SU-DHL-6 (cell line): Measurements from ENCODE around the gene PRPSAP1.

Experiments used
- H2AFZ ChIP-seq: fragments of 200-600 bp; sonication (generic); 2 replicates; pipeline ENCODE4 v1.6.1; 2014; ENCODE audit warnings: low read depth, mild to moderate bottlenecking, moderate library complexity, mixed read lengths, antibody characterized with exemption, low read length; ENCODE audit not compliant: severe bottlenecking
- H3F3A ChIP-seq: fragments of 200-600 bp; shearing (Covaris generic); 2 replicates; pipeline ENCODE4 v1.6.0; 2016; ENCODE audit warnings: antibody characterized with exemption, mild to moderate bottlenecking; ENCODE audit not compliant: insufficient read depth
- H3K27ac ChIP-seq: fragments of 200-600 bp; sonication (generic); 2 replicates; pipeline ENCODE4 v1.5.1; 2016; ENCODE audit warnings: low read depth, mild to moderate bottlenecking, low read length, moderate library complexity, mixed read lengths
- H3K27me3 ChIP-seq: fragments of 200-600 bp; sonication (generic), shearing (Covaris generic); 2 replicates; pipeline ENCODE4 v1.6.0; 2014; ENCODE audit warnings: mild to moderate bottlenecking, low read length
- H3K36me3 ChIP-seq: fragments of 200-600 bp; sonication (generic); 2 replicates; pipeline ENCODE4 v1.6.1; 2014; ENCODE audit warnings: mild to moderate bottlenecking, low read length, mixed read lengths
- H3K4me2 ChIP-seq: fragments of 300-600, 200-600 bp; shearing (Covaris generic), sonication (generic); 2 replicates; pipeline ENCODE4 v1.6.0; 2014; ENCODE audit warnings: low read length, low read depth, mild to moderate bottlenecking; ENCODE audit not compliant: poor library complexity, severe bottlenecking
- H3K4me3 ChIP-seq: fragments of 200-600 bp; sonication (generic); 2 replicates; pipeline ENCODE4 v1.5.1; 2014; ENCODE audit warnings: antibody characterized with exemption, low read length, mild to moderate bottlenecking, mixed read lengths; ENCODE audit not compliant: insufficient read depth, poor library complexity, severe bottlenecking
- H3K79me2 ChIP-seq: fragments of 200-600 bp; sonication (generic); 2 replicates; pipeline ENCODE4 v1.6.1; 2014; ENCODE audit warnings: mild to moderate bottlenecking, low read length, moderate library complexity; ENCODE audit not compliant: insufficient read depth
- H3K9ac ChIP-seq: fragments of 200-600 bp; sonication (generic); 2 replicates; pipeline ENCODE4 v1.7.0; 2014; ENCODE audit warnings: mild to moderate bottlenecking, low read length
- H3K9me2 ChIP-seq: fragments of 200-600 bp; sonication (generic); replicated peaks from 2 replicates; pipeline ENCODE4 v1.6.1; 2014; ENCODE audit warnings: low read length; ENCODE audit not compliant: insufficient read depth
- H3K9me3 ChIP-seq: fragments of 200-600 bp; sonication (generic); 2 replicates; pipeline ENCODE4 v1.6.1; 2014; ENCODE audit warnings: low read length, mixed read lengths; ENCODE audit not compliant: insufficient read depth
- H4K20me1 ChIP-seq: fragments of 200-600 bp; sonication (generic); 2 replicates; pipeline ENCODE4 v1.6.1; 2014; ENCODE audit warnings: low read depth, mild to moderate bottlenecking, antibody characterized with exemption, low read length, moderate library complexity, mixed read lengths
- EZH2phosphoT487 ChIP-seq: fragments of 200-600 bp; sonication (generic), shearing (Covaris generic); conservative IDR thresholded peaks from 2 replicates; pipeline ENCODE4 v1.6.1; 2018; ENCODE audit warnings: mild to moderate bottlenecking, antibody characterized with exemption, low read length, moderate library complexity, mixed read lengths
- TF ChIP-seq, protein P1 (sequence below): fragments of 200-600 bp; sonication (generic); IDR thresholded peaks from one replicate; pipeline ENCODE4 v1.5.1; 2017; ENCODE audit warnings: antibody characterized with exemption, mild to moderate bottlenecking, low read length, moderate library complexity; ENCODE audit not compliant: insufficient read depth, poor library complexity, severe bottlenecking

PRPSAP1 gene

GRCh38 chr17:76335716-76336381 lies 17.9 kb downstream of the PRPSAP1 start:
- Histone ChIP-seq H3K9me2 (no peaks in the 10 kb centered on the region), H3K36me3 (peaks cover 3% of the 10 kb centered on the region; the same call in 1 of the 2 replicates), H3K27ac (no peak overlapping the region), H3F3A (no peaks in the 10 kb centered on the region), H3K79me2 (0 out of 2 replicates have a peak, but pooled peaks cover 3% of the 10 kb centered on the region), H3K9me3 (no peaks in the 10 kb centered on the region), H3K4me2 (no peak overlapping the region), H3K4me3 (no peak overlapping the region), H3K27me3 (no peaks in the 10 kb centered on the region), H2AFZ (no peak overlapping the region), H4K20me1 (no peaks in the 10 kb centered on the region), H3K9ac (no peak overlapping the region)
- TF ChIP-seq EZH2phosphoT487: no peak
- TF ChIP-seq, protein P1, sequence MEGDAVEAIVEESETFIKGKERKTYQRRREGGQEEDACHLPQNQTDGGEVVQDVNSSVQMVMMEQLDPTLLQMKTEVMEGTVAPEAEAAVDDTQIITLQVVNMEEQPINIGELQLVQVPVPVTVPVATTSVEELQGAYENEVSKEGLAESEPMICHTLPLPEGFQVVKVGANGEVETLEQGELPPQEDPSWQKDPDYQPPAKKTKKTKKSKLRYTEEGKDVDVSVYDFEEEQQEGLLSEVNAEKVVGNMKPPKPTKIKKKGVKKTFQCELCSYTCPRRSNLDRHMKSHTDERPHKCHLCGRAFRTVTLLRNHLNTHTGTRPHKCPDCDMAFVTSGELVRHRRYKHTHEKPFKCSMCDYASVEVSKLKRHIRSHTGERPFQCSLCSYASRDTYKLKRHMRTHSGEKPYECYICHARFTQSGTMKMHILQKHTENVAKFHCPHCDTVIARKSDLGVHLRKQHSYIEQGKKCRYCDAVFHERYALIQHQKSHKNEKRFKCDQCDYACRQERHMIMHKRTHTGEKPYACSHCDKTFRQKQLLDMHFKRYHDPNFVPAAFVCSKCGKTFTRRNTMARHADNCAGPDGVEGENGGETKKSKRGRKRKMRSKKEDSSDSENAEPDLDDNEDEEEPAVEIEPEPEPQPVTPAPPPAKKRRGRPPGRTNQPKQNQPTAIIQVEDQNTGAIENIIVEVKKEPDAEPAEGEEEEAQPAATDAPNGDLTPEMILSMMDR: no peak

DNA sequence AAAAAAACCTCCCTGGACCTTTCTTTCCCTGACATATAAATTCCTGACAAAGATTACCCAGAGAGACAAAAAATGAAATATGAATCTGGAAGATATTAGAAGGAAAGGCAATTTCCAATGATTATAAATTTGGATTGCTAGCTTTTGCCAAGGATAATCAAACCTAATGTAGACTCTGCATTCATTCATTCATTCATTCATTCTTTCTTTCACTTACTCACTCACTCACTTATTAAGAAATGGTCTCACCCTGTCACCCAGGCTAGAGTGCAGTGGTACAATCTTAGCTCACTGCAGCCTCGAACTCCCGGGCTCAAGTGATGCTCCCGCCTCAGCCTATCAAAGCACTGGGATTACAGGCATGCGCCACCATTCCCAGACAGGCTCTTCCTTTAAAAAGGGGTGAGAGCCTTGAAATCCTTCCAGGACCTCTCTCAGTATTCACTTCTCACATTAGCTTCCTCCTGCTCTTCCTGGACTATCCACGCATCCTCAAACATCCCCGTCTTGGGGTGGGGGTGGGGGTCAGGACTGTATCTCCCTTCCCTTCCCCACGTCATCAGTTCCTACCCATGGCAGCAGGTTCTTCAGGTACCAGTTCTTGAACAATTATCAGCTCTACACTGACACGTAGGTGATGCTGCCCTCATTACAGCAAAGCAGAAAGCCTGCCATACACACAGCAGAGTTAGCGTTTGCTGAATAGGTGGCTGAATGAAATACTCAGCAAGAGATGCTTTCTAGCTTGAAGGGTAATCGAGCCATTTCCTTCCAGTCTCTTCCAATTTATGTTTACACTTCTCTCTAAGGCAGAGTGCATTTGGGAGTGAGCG lies 19.8 kb downstream of the PRPSAP1 start:
- Histone ChIP-seq H3F3A (no peaks in the 10 kb centered on the region), H3K79me2 (0 out of 2 replicates have a peak, but pooled peaks cover 3% of the 10 kb centered on the region), H3K36me3 (peaks cover 9% of the 10 kb centered on the region; the same call in 1 of the 2 replicates), H3K4me2 (no peak overlapping the region), H3K9me2 (no peaks in the 10 kb centered on the region), H3K27me3 (no peaks in the 10 kb centered on the region), H4K20me1 (no peaks in the 10 kb centered on the region), H2AFZ (no peak overlapping the region), H3K4me3 (no peak overlapping the region), H3K27ac (no peak overlapping the region), H3K9ac (no peak overlapping the region), H3K9me3 (no peaks in the 10 kb centered on the region)
- no peak for TF ChIP-seq EZH2phosphoT487
- TF ChIP-seq, protein P1: no peak

DNA sequence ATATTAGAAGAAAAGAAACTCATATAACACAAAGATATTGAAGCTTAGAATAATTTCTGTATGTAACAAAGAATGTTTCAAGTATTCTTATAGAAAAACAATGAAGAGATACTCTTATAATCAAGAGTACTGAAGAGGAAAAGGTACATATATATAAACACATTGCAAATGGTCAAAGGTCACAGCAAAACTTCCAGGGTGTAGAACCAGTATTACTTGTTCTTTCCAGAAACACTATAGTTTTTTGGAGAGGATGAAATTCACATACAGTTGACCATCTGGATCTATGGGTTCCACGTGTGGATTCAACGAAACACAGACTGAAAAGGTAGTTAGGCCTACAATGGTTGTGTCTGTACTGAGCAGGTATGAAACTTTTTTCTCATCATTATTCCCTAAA lies 22.6 kb downstream of the PRPSAP1 start:
- Histone ChIP-seq H3K36me3 (peaks cover 9% of the 10 kb centered on the region; the same call in 1 of the 2 replicates), H3K9me2 (no peaks in the 10 kb centered on the region), H3K4me2 (no peak overlapping the region), H3K9me3 (no peaks in the 10 kb centered on the region), H3K4me3 (no peak overlapping the region), H4K20me1 (no peaks in the 10 kb centered on the region), H3K27me3 (no peaks in the 10 kb centered on the region), H3K27ac (no peak overlapping the region), H3F3A (peaks cover 4% of the 10 kb centered on the region; the same call in 1 of the 2 replicates), H3K9ac (no peak overlapping the region), H2AFZ (no peak overlapping the region), H3K79me2 (no peaks in the 10 kb centered on the region)
- no peak for TF ChIP-seq EZH2phosphoT487
- TF ChIP-seq, protein P1: no peak
